ENCODE measurements around the gene TTC39A.

TTC39A gene

DNA sequence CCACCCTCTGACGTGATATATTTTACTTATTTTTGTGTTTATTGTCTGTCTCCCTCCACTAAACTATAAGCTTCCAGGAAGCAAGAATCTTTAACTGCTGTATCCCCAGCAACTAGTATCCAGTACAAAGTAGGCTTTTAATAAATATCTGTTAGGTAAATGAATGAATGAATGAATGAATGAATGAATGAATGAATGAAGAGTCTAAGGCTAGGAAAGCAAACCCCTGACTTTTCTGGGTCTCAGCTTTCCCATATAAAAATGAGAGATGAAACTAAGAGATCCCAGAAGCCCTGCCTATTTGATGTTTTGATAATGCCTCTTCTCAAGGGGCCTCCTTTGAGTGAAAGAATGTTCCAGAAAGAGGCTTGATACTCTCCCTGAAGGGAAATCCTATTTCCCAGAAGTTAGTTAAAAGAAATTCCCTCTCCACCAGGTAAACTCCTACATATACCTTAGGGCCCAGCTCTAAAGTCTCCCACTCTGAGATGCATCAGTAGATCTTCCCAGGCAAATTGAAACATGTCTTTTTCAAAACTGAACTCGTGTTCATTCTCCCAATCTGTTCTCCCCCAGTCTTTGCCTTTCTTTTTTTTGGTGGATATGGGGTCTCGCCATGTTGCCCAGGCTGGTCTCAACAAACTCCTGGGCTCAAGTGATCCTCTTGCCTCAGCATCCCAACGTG lies 7.8 kb downstream of the TTC39A start:
- Histone ChIP-seq H4K91ac (ENCODE audit: low read depth, low read length, poor library complexity) (no peak overlapping the region), H3K23ac (ENCODE audit: low read depth, low read length, poor library complexity) (no peak overlapping the region), H3K27ac (replicated peaks; ENCODE audit: low read length) (no peak overlapping the region), H3K36me3 (replicated peaks in 1 of 2; ENCODE audit: control insufficient read depth in 2 of 2, insufficient read depth in 2 of 2, low read length in 2 of 2) (no peaks in the 10 kb centered on the region), H3K4me3 (ENCODE audit: low read length in 2 of 2) (no peak overlapping the region), H2AFZ (ENCODE audit: low read length) (no peak overlapping the region), H3K79me1 (ENCODE audit: low read depth, low read length) (no peaks in the 10 kb centered on the region), H2BK15ac (ENCODE audit: low read length) (no peak overlapping the region), H3K4me1 (ENCODE audit: control insufficient read depth in 2 of 2, insufficient read depth in 1 of 2, low read depth in 1 of 2, low read length in 2 of 2) (peaks cover 0 to 6% of the 10 kb centered on the region in 2 donors), H3K18ac (ENCODE audit: low read length) (no peak overlapping the region), H2BK120ac (ENCODE audit: low read depth, low read length) (no peak overlapping the region), H3K14ac (ENCODE audit: low read length) (no peak overlapping the region), H4K8ac (ENCODE audit: low read depth, low read length) (no peak overlapping the region), H3K9me3 (replicated peaks in 1 of 2; ENCODE audit: control insufficient read depth in 2 of 2, insufficient read depth in 1 of 2, low read depth in 1 of 2, low read length in 2 of 2) (no peaks in the 10 kb centered on the region), H2BK12ac (ENCODE audit: low read length) (no peak overlapping the region), H3K9ac (ENCODE audit: low read depth, low read length, poor library complexity) (no peak overlapping the region), H3K27me3 (ENCODE audit: control insufficient read depth in 3 of 3, insufficient read depth in 3 of 3, low read depth in 1 of 3, low read length in 3 of 3) (peaks cover 0 to 22% (median 0%) of the 10 kb centered on the region in 3 experiments), H2AK5ac (ENCODE audit: low read depth, low read length) (no peak overlapping the region), H2BK5ac (ENCODE audit: low read length) (no peak overlapping the region), H3K4me2 (ENCODE audit: insufficient read depth, low read length, poor library complexity, severe bottlenecking) (no peak overlapping the region), H3K4ac (ENCODE audit: low read length) (no peak overlapping the region)
- WGBS, 2 donors (ENCODE audit: extremely low coverage in 2 of 2, insufficient read length in 2 of 2, insufficient replicate concordance in 1 of 2): no CpG with 5 or more reads among the region's 4 CpGs
- DNase-seq (ENCODE audit: low spot score): no peak

DNA sequence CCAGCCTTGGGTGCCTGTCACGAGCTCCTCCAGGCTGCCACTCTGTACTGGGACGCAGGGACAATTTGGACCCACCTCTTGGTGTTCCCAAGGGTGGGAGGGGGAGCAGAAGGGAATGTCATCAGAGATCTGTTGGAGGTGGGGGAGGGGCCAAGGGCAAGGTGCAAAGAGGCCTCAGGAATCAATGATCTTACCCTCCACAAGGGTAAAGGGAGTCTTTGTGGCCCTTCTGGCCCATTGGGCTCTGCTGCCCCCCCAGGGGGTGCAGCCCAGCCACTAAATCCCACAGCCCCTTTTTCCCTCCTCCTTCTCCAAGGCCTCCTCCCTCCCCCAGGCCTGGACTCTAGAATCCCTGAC lies 8.5 kb downstream of the TTC39A start:
- no CpG with 5 or more reads among the region's 2 CpGs for WGBS, 2 donors (ENCODE audit: extremely low coverage in 2 of 2, insufficient read length in 2 of 2, insufficient replicate concordance in 1 of 2)
- Histone ChIP-seq H2BK12ac (ENCODE audit: low read length) (no peak overlapping the region), H3K4me2 (ENCODE audit: insufficient read depth, low read length, poor library complexity, severe bottlenecking) (no peak overlapping the region), H4K91ac (ENCODE audit: low read depth, low read length, poor library complexity) (no peak overlapping the region), H3K4me3 (ENCODE audit: low read length in 2 of 2) (no peak overlapping the region), H3K23ac (ENCODE audit: low read depth, low read length, poor library complexity) (no peak overlapping the region), H3K9me3 (replicated peaks in 1 of 2; ENCODE audit: control insufficient read depth in 2 of 2, insufficient read depth in 1 of 2, low read depth in 1 of 2, low read length in 2 of 2) (no peaks in the 10 kb centered on the region), H3K18ac (ENCODE audit: low read length) (peak overlapping the region; percentile 88), H3K4me1 (ENCODE audit: control insufficient read depth in 2 of 2, insufficient read depth in 1 of 2, low read depth in 1 of 2, low read length in 2 of 2) (peaks cover 0 to 9% of the 10 kb centered on the region in 2 donors), H3K27ac (replicated peaks; ENCODE audit: low read length) (no peak overlapping the region), H3K36me3 (replicated peaks in 1 of 2; ENCODE audit: control insufficient read depth in 2 of 2, insufficient read depth in 2 of 2, low read length in 2 of 2) (no peaks in the 10 kb centered on the region), H2AFZ (ENCODE audit: low read length) (no peak overlapping the region), H3K9ac (ENCODE audit: low read depth, low read length, poor library complexity) (no peak overlapping the region), H4K8ac (ENCODE audit: low read depth, low read length) (no peak overlapping the region), H3K27me3 (ENCODE audit: control insufficient read depth in 3 of 3, insufficient read depth in 3 of 3, low read depth in 1 of 3, low read length in 3 of 3) (peaks cover 0 to 16% (median 0%) of the 10 kb centered on the region in 3 experiments), H3K79me1 (ENCODE audit: low read depth, low read length) (no peaks in the 10 kb centered on the region), H2AK5ac (ENCODE audit: low read depth, low read length) (peak overlapping the region; percentile 85), H3K14ac (ENCODE audit: low read length) (peak overlapping the region; percentile 63), H3K4ac (ENCODE audit: low read length) (no peak overlapping the region), H2BK5ac (ENCODE audit: low read length) (no peak overlapping the region), H2BK120ac (ENCODE audit: low read depth, low read length) (no peak overlapping the region), H2BK15ac (ENCODE audit: low read length) (no peak overlapping the region)
- DNase-seq (ENCODE audit: low spot score): no peak

DNA sequence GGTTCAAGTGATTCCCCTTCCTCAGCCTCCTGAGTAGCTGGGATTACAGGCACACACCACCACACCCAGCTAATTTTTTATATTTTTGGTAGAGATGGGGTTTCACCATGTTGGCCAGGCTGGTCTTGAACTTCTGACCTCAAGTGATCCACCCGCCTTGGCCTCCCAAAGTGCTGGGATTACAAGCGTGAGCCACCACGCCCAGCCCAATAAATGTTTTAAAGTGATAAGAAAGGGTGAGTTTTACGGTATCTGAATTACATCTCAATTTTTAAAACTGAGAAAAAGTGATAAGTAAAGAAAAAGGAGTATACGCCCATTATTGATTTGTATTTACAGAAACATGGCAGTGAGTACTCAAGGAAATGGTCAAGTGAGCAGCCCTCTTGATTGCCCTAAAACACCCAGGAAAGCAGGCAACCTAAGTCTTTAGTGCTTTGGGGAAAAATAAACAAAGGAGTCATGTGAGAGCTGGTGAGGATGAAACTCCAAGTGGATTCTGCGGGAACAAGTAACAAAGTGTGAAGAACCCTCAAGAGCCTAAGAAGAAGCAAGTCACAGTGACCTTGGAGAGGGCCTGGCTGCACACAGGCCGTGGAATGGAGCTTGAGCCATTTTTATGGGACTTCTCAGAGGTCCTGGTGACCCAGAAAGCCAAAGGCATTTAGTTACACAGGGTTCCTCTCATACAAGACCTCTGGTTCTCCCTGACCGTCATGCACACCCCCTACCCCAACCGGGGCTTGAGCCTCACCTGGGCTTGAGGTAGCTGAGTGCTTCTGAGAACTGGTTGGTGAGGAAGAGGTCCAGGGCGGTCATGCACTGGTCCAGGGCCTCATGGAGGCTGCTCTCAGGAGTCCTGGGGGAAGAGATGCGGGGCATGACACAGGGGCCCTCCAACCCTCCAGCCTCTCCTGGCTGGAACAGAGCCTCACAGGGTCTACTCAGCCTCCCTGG lies 9.1 kb downstream of the TTC39A start:
- Histone ChIP-seq H2BK120ac (ENCODE audit: low read depth, low read length) (no peak overlapping the region), H2AK5ac (ENCODE audit: low read depth, low read length) (peak overlapping the region; percentile 85), H4K8ac (ENCODE audit: low read depth, low read length) (no peak overlapping the region), H3K79me1 (ENCODE audit: low read depth, low read length) (no peaks in the 10 kb centered on the region), H3K9ac (ENCODE audit: low read depth, low read length, poor library complexity) (no peak overlapping the region), H3K14ac (ENCODE audit: low read length) (peak overlapping the region; percentile 63), H3K27me3 (ENCODE audit: control insufficient read depth in 3 of 3, insufficient read depth in 3 of 3, low read depth in 1 of 3, low read length in 3 of 3) (peaks cover 0 to 10% (median 0%) of the 10 kb centered on the region in 3 experiments), H4K91ac (ENCODE audit: low read depth, low read length, poor library complexity) (no peak overlapping the region), H3K18ac (ENCODE audit: low read length) (peak overlapping the region; percentile 88), H3K36me3 (replicated peaks in 1 of 2; ENCODE audit: control insufficient read depth in 2 of 2, insufficient read depth in 2 of 2, low read length in 2 of 2) (no peaks in the 10 kb centered on the region), H3K9me3 (replicated peaks in 1 of 2; ENCODE audit: control insufficient read depth in 2 of 2, insufficient read depth in 1 of 2, low read depth in 1 of 2, low read length in 2 of 2) (no peaks in the 10 kb centered on the region), H3K27ac (replicated peaks; ENCODE audit: low read length) (no peak overlapping the region), H2BK12ac (ENCODE audit: low read length) (no peak overlapping the region), H2BK5ac (ENCODE audit: low read length) (no peak overlapping the region), H3K4me3 (ENCODE audit: low read length in 2 of 2) (no peak overlapping the region), H3K4ac (ENCODE audit: low read length) (no peak overlapping the region), H2BK15ac (ENCODE audit: low read length) (no peak overlapping the region), H3K23ac (ENCODE audit: low read depth, low read length, poor library complexity) (no peak overlapping the region), H2AFZ (ENCODE audit: low read length) (no peak overlapping the region), H3K4me1 (ENCODE audit: control insufficient read depth in 2 of 2, insufficient read depth in 1 of 2, low read depth in 1 of 2, low read length in 2 of 2) (peaks cover 0 to 12% of the 10 kb centered on the region in 2 donors), H3K4me2 (ENCODE audit: insufficient read depth, low read length, poor library complexity, severe bottlenecking) (no peak overlapping the region)
- no CpG with 5 or more reads among the region's 11 CpGs for WGBS, 2 donors (ENCODE audit: extremely low coverage in 2 of 2, insufficient read length in 2 of 2, insufficient replicate concordance in 1 of 2)
- DNase-seq (ENCODE audit: low spot score): no peak

DNA sequence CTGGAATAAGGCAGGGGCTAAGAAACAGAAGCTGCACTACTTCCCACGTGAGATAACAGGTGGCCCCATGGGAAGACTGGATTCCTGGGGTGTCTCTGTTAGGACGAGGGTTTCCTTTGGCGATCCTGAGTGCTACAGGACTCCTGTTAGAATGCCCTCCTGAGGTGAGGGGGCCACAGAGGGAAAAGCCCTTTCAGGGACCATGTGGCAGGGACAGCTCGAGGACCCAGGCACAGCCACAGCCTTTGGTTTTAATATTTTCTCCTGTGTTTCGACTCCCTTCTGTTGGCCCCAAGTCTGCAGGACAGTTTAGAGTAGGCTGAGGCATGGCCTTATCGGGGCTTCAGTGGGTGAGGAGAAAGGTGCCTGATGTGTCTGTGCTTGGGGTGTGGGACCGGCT lies 12.6 kb downstream of the TTC39A start:
- Histone ChIP-seq H3K4ac (ENCODE audit: low read length) (no peak overlapping the region), H3K18ac (ENCODE audit: low read length) (peak overlapping the region; percentile 66), H3K4me2 (ENCODE audit: insufficient read depth, low read length, poor library complexity, severe bottlenecking) (no peak overlapping the region), H3K27ac (replicated peaks; ENCODE audit: low read length) (no peak overlapping the region), H2AK5ac (ENCODE audit: low read depth, low read length) (peak overlapping the region; percentile 50), H4K8ac (ENCODE audit: low read depth, low read length) (no peak overlapping the region), H3K14ac (ENCODE audit: low read length) (no peak overlapping the region), H3K9me3 (replicated peaks in 1 of 2; ENCODE audit: control insufficient read depth in 2 of 2, insufficient read depth in 1 of 2, low read depth in 1 of 2, low read length in 2 of 2) (no peaks in the 10 kb centered on the region), H2AFZ (ENCODE audit: low read length) (no peak overlapping the region), H3K79me1 (ENCODE audit: low read depth, low read length) (no peaks in the 10 kb centered on the region), H3K4me1 (ENCODE audit: control insufficient read depth in 2 of 2, insufficient read depth in 1 of 2, low read depth in 1 of 2, low read length in 2 of 2) (peaks cover 0 to 12% of the 10 kb centered on the region in 2 donors), H3K27me3 (ENCODE audit: control insufficient read depth in 3 of 3, insufficient read depth in 3 of 3, low read depth in 1 of 3, low read length in 3 of 3) (peaks cover 0 to 5% (median 0%) of the 10 kb centered on the region in 3 experiments), H3K4me3 (ENCODE audit: low read length in 2 of 2) (no peak overlapping the region), H2BK5ac (ENCODE audit: low read length) (no peak overlapping the region), H2BK120ac (ENCODE audit: low read depth, low read length) (no peak overlapping the region), H3K9ac (ENCODE audit: low read depth, low read length, poor library complexity) (no peak overlapping the region), H3K23ac (ENCODE audit: low read depth, low read length, poor library complexity) (peak overlapping the region; percentile 62), H2BK15ac (ENCODE audit: low read length) (no peak overlapping the region), H4K91ac (ENCODE audit: low read depth, low read length, poor library complexity) (no peak overlapping the region), H3K36me3 (replicated peaks in 1 of 2; ENCODE audit: control insufficient read depth in 2 of 2, insufficient read depth in 2 of 2, low read length in 2 of 2) (no peaks in the 10 kb centered on the region), H2BK12ac (ENCODE audit: low read length) (no peak overlapping the region)
- no peak for DNase-seq (ENCODE audit: low spot score)
- no CpG with 5 or more reads among the region's 7 CpGs for WGBS, 2 donors (ENCODE audit: extremely low coverage in 2 of 2, insufficient read length in 2 of 2, insufficient replicate concordance in 1 of 2)

Measured in neuronal stem cell (in vitro differentiated cells).